Fibroblast of lung (primary cell): ENCODE results near the gene ARIH2.

ENCODE experiments used
- CTCF ChIP-seq, 2 donors: IDR thresholded peaks in 1 of 2; conservative IDR thresholded peaks in 1 of 2; 1 replicate in 1 of 2; 2 replicates in 1 of 2; pipeline ENCODE4 v1.5.1; 2011 to 2012; ENCODE audit warnings: low read length in 2 of 2, control low read depth in 1 of 2, inconsistent platforms in 1 of 2, low read depth in 1 of 2, mild to moderate bottlenecking in 1 of 2
- EZH2 ChIP-seq: IDR thresholded peaks from 2 replicates; pipeline ENCODE4 v1.5.1; 2012; ENCODE audit warnings: low read length, control low read depth, mild to moderate bottlenecking; ENCODE audit errors: missing control alignments

DNA sequence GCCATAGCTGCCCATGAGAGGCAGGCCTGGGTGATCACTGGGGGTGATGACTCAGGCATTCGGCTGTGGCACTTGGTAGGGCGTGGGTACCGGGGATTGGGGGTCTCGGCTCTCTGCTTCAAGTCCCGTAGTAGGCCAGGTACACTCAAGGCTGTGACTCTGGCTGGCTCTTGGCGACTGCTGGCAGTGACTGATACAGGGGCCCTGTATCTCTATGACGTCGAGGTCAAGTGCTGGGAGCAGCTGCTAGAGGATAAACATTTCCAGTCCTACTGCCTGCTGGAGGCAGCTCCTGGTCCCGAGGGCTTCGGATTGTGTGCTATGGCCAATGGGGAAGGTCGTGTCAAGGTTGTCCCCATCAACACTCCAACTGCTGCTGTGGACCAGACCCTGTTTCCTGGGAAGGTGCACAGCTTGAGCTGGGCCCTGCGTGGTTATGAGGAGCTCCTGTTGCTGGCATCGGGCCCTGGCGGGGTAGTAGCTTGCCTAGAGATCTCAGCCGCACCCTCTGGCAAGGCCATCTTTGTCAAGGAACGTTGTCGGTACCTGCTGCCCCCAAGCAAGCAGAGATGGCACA lies 93.9 kb downstream of the ARIH2 start:
- TF ChIP-seq CTCF (conservative IDR thresholded peaks at IDR 0.05 in 1 of 2, IDR thresholded peaks at IDR 0.05 in 1 of 2; ENCODE audit: low read depth in 1 of 2, low read length in 2 of 2) (no peak), EZH2 (no peak)
